HEK293 (cell line): Measurements from ENCODE around the gene USP36.

Experiments
- CTCF ChIA-PET: fragments of 350-600 bp; formaldehyde crosslinking; extraction: SDS; loops from one replicate; lab custom pipeline; 2021; ENCODE audit warnings: antibody characterized with exemption; lab: Yijun Ruan, JAX
- POLR2A ChIA-PET: fragments of 300-600 bp; formaldehyde crosslinking; extraction: SDS; loops from one replicate; lab custom pipeline; 2020; ENCODE audit warnings: antibody characterized with exemption, inconsistent platforms; lab: Yijun Ruan, JAX
- H3K27ac ChIP-seq: fragments of 200-500 bp; sonication (Bioruptor generic); 2 replicates; pipeline ENCODE4 v1.5.1; 2014; ENCODE audit warnings: low read depth, low read length, control low read depth, inconsistent platforms; ENCODE audit errors: extremely low read depth
- H3K36me3 ChIP-seq, 2 experiments: fragments of 200-500 bp in 1 of 2; sonication (Bioruptor generic) in 1 of 2; 1 replicate in 1 of 2; 2 replicates in 1 of 2; pipeline ENCODE4 v1.5.1; 2014 to 2017; ENCODE audit warnings: inconsistent platforms in 2 of 2, low read length in 2 of 2; ENCODE audit not compliant: control insufficient read depth in 2 of 2, insufficient read depth in 1 of 2
- H3K4me1 ChIP-seq: fragments of 200-500 bp; sonication (Bioruptor generic); 2 replicates; pipeline ENCODE4 v1.5.1; 2014; ENCODE audit warnings: mild to moderate bottlenecking, low read length, inconsistent platforms; ENCODE audit not compliant: control insufficient read depth, insufficient read depth
- H3K4me3 ChIP-seq: 2 replicates; pipeline ENCODE4 v1.5.1; 2011; ENCODE audit warnings: low read depth, mild to moderate bottlenecking, control low read depth, low read length, moderate library complexity
- H3K9me3 ChIP-seq: fragments of 200-500 bp; sonication (Bioruptor generic); 2 replicates; pipeline ENCODE4 v1.5.1; 2014; ENCODE audit warnings: low read depth, low read length, inconsistent platforms; ENCODE audit not compliant: control insufficient read depth, insufficient read depth
- SCRT1 ChIP-seq: fragments of 450-650 bp; formaldehyde crosslinking; IDR thresholded peaks from 2 replicates; pipeline ENCODE4 v1.5.1; 2016; ENCODE audit warnings: missing biosample characterization, missing genetic modification characterization, borderline replicate concordance
- ZBTB17 ChIP-seq: fragments of 450-650 bp; formaldehyde crosslinking; IDR thresholded peaks from 2 replicates; pipeline ENCODE4 v1.5.1; 2016; ENCODE audit warnings: missing biosample characterization, missing genetic modification characterization
- ZNF341 ChIP-seq: fragments of 450-650 bp; formaldehyde crosslinking; IDR thresholded peaks from 2 replicates; pipeline ENCODE4; 2016; ENCODE audit warnings: low read depth, missing biosample characterization, missing genetic modification characterization
- ZNF473 ChIP-seq: fragments of 450-650 bp; formaldehyde crosslinking; IDR thresholded peaks from 2 replicates; pipeline ENCODE4 v1.5.1; 2017; ENCODE audit warnings: missing biosample characterization, missing genetic modification characterization
- ZNF560 ChIP-seq: fragments of 450-650 bp; formaldehyde crosslinking; IDR thresholded peaks from 2 replicates; pipeline ENCODE4 v1.5.1; 2017; ENCODE audit warnings: missing biosample characterization, missing genetic modification characterization, borderline replicate concordance
- ZSCAN16 ChIP-seq: fragments of 450-650 bp; formaldehyde crosslinking; IDR thresholded peaks from 2 replicates; pipeline ENCODE4 v1.5.1; 2016; ENCODE audit warnings: missing biosample characterization, missing genetic modification characterization
- TF ChIP-seq, protein P1 (sequence below): fragments of 450-650 bp; formaldehyde crosslinking; IDR thresholded peaks from 2 replicates; pipeline ENCODE4 v1.5.1; 2016; ENCODE audit warnings: missing biosample characterization, missing genetic modification characterization, borderline replicate concordance
- TF ChIP-seq, protein P2 (sequence below): fragments of 450-650 bp; formaldehyde crosslinking; IDR thresholded peaks from 2 replicates; pipeline ENCODE4 v1.5.1; 2016; ENCODE audit warnings: missing biosample characterization, missing genetic modification characterization
- TF ChIP-seq, protein P3 (sequence below): fragments of 450-650 bp; formaldehyde crosslinking; IDR thresholded peaks from 2 replicates; pipeline ENCODE4 v1.5.1; 2017; ENCODE audit warnings: missing biosample characterization, missing genetic modification characterization
- TF ChIP-seq, protein P4 (sequence below): fragments of 450-650 bp; formaldehyde crosslinking; IDR thresholded peaks from 2 replicates; pipeline ENCODE4 v1.5.1; 2016; ENCODE audit warnings: missing biosample characterization, missing genetic modification characterization
- TF ChIP-seq, protein P5 (sequence below): fragments of 450-650 bp; formaldehyde crosslinking; IDR thresholded peaks from 2 replicates; pipeline ENCODE4 v1.5.1; 2016; ENCODE audit warnings: missing biosample characterization, missing genetic modification characterization
- TF ChIP-seq, protein P6 (sequence below): fragments of 450-650 bp; formaldehyde crosslinking; conservative IDR thresholded peaks from 2 replicates; pipeline ENCODE4 v1.5.1; 2016; ENCODE audit warnings: low read depth, missing biosample characterization, missing genetic modification characterization
- TF ChIP-seq, protein P7 (sequence below): fragments of 450-650 bp; formaldehyde crosslinking; IDR thresholded peaks from 2 replicates; pipeline ENCODE4 v1.5.1; 2017; ENCODE audit warnings: missing biosample characterization, missing genetic modification characterization

The USP36 gene

DNA sequence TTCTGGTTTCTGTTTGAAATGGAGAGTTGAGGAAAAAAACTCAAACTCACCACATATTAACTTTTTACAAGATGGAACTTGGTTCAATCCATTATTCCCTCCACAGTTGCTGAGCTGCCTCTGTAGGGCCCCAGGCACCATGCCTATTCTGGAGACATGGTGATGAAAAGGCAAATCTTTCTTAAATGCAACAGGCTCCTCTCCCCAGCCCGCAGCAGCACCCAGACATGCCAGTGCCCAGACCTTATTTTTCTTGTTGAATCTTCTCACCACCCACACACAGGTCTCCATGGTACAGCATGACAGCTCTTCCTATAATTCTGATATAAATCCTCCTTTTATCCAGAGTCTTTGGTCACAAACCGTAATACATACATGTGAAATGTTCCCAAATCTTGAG lies 66.2 kb downstream of the USP36 start:
- Histone ChIP-seq H3K9me3 (no peaks in the 10 kb centered on the region), H3K4me1 (peaks cover 9% of the 10 kb centered on the region), H3K4me3 (no peak overlapping the region), H3K27ac (no peak overlapping the region), H3K36me3 (no peaks in the 10 kb centered on the region; a peak in 1 of 3 replicates)
- POLR2A ChIA-PET, result no interaction called here
- CTCF ChIA-PET, result interaction anchor here (0.7 kb wide), 1 partner anchor 221 kb away, joined by 3 read pairs; no protein-coding TSS in a partner anchor
- TF ChIP-seq SCRT1 (peak; percentile 61), ZBTB17 (tag by site-specific recombination) (peak; percentile 34; the same call in 1 of the 2 replicates)
- TF ChIP-seq, protein P1, sequence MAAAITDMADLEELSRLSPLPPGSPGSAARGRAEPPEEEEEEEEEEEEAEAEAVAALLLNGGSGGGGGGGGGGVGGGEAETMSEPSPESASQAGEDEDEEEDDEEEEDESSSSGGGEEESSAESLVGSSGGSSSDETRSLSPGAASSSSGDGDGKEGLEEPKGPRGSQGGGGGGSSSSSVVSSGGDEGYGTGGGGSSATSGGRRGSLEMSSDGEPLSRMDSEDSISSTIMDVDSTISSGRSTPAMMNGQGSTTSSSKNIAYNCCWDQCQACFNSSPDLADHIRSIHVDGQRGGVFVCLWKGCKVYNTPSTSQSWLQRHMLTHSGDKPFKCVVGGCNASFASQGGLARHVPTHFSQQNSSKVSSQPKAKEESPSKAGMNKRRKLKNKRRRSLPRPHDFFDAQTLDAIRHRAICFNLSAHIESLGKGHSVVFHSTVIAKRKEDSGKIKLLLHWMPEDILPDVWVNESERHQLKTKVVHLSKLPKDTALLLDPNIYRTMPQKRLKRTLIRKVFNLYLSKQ (tag by site-specific recombination), result no peak
- TF ChIP-seq, protein P2, sequence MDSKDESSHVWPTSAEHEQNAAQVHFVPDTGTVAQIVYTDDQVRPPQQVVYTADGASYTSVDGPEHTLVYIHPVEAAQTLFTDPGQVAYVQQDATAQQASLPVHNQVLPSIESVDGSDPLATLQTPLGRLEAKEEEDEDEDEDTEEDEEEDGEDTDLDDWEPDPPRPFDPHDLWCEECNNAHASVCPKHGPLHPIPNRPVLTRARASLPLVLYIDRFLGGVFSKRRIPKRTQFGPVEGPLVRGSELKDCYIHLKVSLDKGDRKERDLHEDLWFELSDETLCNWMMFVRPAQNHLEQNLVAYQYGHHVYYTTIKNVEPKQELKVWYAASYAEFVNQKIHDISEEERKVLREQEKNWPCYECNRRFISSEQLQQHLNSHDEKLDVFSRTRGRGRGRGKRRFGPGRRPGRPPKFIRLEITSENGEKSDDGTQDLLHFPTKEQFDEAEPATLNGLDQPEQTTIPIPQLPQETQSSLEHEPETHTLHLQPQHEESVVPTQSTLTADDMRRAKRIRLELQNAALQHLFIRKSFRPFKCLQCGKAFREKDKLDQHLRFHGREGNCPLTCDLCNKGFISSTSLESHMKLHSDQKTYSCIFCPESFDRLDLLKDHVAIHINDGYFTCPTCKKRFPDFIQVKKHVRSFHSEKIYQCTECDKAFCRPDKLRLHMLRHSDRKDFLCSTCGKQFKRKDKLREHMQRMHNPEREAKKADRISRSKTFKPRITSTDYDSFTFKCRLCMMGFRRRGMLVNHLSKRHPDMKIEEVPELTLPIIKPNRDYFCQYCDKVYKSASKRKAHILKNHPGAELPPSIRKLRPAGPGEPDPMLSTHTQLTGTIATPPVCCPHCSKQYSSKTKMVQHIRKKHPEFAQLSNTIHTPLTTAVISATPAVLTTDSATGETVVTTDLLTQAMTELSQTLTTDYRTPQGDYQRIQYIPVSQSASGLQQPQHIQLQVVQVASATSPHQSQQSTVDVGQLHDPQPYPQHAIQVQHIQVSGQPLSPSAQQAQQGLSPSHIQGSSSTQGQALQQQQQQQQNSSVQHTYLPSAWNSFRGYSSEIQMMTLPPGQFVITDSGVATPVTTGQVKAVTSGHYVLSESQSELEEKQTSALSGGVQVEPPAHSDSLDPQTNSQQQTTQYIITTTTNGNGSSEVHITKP (tag by site-specific recombination), result peak; percentile 72

DNA sequence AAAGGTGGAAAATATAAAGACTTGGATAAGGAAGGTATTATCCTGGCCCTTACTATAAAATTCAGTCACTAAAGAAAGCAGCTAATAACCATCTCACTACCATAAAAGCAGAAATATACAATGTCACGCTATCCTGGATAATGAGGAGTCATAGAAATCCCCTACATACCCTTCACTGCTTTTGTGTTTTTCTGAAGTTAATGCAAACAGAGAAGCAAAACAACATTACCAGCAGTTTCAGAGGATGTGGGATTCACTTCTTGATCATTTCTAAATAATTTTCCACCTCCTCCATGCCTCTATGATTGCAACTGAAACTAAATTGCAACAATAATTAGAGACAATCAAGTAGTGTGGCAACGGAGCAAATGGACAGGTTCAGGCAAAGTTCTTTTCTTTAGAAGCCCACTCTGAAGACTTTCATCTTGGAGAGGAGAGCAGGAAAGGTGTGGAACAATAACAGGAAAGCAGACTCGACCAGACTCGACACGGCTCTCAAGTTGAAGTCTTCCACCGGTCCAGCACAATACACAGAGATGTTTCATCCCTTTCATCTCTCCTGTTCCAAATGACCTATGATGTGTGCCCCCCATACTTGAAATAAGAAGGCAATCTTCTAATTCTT lies 68.7 kb downstream of the USP36 start:
- ChIA-PET POLR2A (no interaction called here), CTCF (no interaction called here)
- H3K9me3 ChIP-seq, result no peaks in the 10 kb centered on the region
- no peak overlapping the region for H3K4me3 ChIP-seq
- H3K36me3 ChIP-seq, result no peaks in the 10 kb centered on the region
- 0 out of 2 replicates have a peak overlapping the region, but pooled peaks have one; percentile 19 for H3K27ac ChIP-seq
- peaks cover 11% of the 10 kb centered on the region for H3K4me1 ChIP-seq
- TF ChIP-seq ZSCAN16 (tag by site-specific recombination) (no peak), ZNF473 (no peak), ZNF341 (tag by site-specific recombination) (no peak), ZNF560 (tag by site-specific recombination) (no peak)
- TF ChIP-seq, protein P3, sequence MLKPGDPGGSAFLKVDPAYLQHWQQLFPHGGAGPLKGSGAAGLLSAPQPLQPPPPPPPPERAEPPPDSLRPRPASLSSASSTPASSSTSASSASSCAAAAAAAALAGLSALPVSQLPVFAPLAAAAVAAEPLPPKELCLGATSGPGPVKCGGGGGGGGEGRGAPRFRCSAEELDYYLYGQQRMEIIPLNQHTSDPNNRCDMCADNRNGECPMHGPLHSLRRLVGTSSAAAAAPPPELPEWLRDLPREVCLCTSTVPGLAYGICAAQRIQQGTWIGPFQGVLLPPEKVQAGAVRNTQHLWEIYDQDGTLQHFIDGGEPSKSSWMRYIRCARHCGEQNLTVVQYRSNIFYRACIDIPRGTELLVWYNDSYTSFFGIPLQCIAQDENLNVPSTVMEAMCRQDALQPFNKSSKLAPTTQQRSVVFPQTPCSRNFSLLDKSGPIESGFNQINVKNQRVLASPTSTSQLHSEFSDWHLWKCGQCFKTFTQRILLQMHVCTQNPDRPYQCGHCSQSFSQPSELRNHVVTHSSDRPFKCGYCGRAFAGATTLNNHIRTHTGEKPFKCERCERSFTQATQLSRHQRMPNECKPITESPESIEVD (tag by site-specific recombination), result no peak
- TF ChIP-seq, protein P4, sequence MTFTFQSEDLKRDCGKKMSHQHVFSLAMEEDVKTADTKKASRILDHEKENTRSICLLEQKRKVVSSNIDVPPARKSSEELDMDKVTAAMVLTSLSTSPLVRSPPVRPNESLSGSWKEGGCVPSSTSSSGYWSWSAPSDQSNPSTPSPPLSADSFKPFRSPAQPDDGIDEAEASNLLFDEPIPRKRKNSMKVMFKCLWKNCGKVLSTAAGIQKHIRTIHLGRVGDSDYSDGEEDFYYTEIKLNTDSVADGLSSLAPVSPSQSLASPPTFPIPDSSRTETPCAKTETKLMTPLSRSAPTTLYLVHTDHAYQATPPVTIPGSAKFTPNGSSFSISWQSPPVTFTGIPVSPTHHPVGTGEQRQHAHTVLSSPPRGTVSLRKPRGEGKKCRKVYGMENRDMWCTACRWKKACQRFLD (tag by site-specific recombination), result no peak
- TF ChIP-seq, protein P5, sequence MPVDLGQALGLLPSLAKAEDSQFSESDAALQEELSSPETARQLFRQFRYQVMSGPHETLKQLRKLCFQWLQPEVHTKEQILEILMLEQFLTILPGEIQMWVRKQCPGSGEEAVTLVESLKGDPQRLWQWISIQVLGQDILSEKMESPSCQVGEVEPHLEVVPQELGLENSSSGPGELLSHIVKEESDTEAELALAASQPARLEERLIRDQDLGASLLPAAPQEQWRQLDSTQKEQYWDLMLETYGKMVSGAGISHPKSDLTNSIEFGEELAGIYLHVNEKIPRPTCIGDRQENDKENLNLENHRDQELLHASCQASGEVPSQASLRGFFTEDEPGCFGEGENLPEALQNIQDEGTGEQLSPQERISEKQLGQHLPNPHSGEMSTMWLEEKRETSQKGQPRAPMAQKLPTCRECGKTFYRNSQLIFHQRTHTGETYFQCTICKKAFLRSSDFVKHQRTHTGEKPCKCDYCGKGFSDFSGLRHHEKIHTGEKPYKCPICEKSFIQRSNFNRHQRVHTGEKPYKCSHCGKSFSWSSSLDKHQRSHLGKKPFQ (tag by site-specific recombination), result no peak
- TF ChIP-seq, protein P6, sequence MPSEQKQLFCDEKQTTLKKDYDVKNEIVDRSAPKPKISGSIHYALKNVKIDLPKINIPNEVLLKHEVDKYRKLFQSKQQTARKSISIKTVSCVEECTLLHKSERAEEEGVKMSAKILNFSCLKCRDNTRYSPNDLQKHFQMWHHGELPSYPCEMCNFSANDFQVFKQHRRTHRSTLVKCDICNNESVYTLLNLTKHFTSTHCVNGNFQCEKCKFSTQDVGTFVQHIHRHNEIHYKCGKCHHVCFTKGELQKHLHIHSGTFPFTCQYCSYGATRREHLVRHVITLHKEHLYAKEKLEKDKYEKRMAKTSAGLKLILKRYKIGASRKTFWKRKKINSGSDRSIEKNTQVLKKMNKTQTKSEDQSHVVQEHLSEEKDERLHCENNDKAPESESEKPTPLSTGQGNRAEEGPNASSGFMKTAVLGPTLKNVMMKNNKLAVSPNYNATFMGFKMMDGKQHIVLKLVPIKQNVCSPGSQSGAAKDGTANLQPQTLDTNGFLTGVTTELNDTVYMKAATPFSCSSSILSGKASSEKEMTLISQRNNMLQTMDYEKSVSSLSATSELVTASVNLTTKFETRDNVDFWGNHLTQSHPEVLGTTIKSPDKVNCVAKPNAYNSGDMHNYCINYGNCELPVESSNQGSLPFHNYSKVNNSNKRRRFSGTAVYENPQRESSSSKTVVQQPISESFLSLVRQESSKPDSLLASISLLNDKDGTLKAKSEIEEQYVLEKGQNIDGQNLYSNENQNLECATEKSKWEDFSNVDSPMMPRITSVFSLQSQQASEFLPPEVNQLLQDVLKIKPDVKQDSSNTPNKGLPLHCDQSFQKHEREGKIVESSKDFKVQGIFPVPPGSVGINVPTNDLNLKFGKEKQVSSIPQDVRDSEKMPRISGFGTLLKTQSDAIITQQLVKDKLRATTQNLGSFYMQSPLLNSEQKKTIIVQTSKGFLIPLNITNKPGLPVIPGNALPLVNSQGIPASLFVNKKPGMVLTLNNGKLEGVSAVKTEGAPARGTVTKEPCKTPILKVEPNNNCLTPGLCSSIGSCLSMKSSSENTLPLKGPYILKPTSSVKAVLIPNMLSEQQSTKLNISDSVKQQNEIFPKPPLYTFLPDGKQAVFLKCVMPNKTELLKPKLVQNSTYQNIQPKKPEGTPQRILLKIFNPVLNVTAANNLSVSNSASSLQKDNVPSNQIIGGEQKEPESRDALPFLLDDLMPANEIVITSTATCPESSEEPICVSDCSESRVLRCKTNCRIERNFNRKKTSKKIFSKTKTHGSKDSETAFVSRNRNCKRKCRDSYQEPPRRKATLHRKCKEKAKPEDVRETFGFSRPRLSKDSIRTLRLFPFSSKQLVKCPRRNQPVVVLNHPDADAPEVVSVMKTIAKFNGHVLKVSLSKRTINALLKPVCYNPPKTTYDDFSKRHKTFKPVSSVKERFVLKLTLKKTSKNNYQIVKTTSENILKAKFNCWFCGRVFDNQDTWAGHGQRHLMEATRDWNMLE (tag by site-specific recombination), result no peak
- TF ChIP-seq, protein P7, sequence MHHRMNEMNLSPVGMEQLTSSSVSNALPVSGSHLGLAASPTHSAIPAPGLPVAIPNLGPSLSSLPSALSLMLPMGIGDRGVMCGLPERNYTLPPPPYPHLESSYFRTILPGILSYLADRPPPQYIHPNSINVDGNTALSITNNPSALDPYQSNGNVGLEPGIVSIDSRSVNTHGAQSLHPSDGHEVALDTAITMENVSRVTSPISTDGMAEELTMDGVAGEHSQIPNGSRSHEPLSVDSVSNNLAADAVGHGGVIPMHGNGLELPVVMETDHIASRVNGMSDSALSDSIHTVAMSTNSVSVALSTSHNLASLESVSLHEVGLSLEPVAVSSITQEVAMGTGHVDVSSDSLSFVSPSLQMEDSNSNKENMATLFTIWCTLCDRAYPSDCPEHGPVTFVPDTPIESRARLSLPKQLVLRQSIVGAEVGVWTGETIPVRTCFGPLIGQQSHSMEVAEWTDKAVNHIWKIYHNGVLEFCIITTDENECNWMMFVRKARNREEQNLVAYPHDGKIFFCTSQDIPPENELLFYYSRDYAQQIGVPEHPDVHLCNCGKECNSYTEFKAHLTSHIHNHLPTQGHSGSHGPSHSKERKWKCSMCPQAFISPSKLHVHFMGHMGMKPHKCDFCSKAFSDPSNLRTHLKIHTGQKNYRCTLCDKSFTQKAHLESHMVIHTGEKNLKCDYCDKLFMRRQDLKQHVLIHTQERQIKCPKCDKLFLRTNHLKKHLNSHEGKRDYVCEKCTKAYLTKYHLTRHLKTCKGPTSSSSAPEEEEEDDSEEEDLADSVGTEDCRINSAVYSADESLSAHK (tag by site-specific recombination), result no peak
